ENCODE measurements around the gene EHMT1.

GRCh38 chr9:137748311-137748710 is 129.5 kb downstream of the EHMT1 start:
- no peak for TF ChIP-seq CTCF (IDR thresholded peaks at IDR 0.05; ENCODE audit: control extremely low read depth in 1 of 3, insufficient read depth in 1 of 3, low read depth in 1 of 3, low read length in 3 of 3)
- TF ChIP-seq POLR2A (IDR thresholded peaks at IDR 0.05; ENCODE audit: control extremely low read depth in 1 of 2, low read depth in 2 of 2, low read length in 2 of 2) = no peak
- no peak for TF ChIP-seq SIN3A (conservative IDR thresholded peaks at IDR 0.05 in 1 of 2, IDR thresholded peaks at IDR 0.05 in 1 of 2; ENCODE audit: low read depth in 1 of 2, low read length in 2 of 2)
- no peak for TF ChIP-seq MAX (IDR thresholded peaks at IDR 0.05)
- no peak for TF ChIP-seq NRF1 (IDR thresholded peaks at IDR 0.05; ENCODE audit: low read depth, low read length)

All from H1 (cell line).